Neural progenitor cell (in vitro differentiated cells): ENCODE data around the gene SIVA1. TPM values are rescaled to one million over a fixed set of nuclear protein-coding genes. Genes with fewer than 3 reads are reported as not detected.

Source experiments
- DNase-seq: peaks from one replicate; pipeline ENCODE4 v3.0.0-alpha.2; 2016; ENCODE audit warnings: low spot score
- H2AFZ ChIP-seq: fragments of 200-600 bp; sonication (generic); replicated peaks from 2 replicates; pipeline ENCODE4 v1.6.1; 2016; ENCODE audit warnings: antibody characterized with exemption
- H3F3A ChIP-seq: fragments of 200-600 bp; sonication (generic); 2 replicates; pipeline ENCODE4 v1.6.1; 2016; ENCODE audit warnings: antibody characterized with exemption, low read depth
- H3K27ac ChIP-seq: fragments of 200-600 bp; sonication (generic); 2 replicates; pipeline ENCODE4 v1.5.1; 2016; ENCODE audit warnings: mild to moderate bottlenecking
- H3K27me3 ChIP-seq: fragments of 200-600 bp; sonication (generic); 2 replicates; pipeline ENCODE4 v1.6.1; 2016; ENCODE audit warnings: mild to moderate bottlenecking, moderate library complexity
- H3K36me3 ChIP-seq: fragments of 200-600 bp; sonication (generic); 2 replicates; pipeline ENCODE4 v1.5.1; 2016
- H3K4me1 ChIP-seq: fragments of 200-600 bp; sonication (generic); 2 replicates; pipeline ENCODE4 v1.6.1; 2016; ENCODE audit warnings: mixed run types
- H3K4me2 ChIP-seq: fragments of 200-600 bp; sonication (generic); 2 replicates; pipeline ENCODE4 v1.6.1; 2016
- H3K4me3 ChIP-seq: fragments of 200-600 bp; sonication (generic); 2 replicates; pipeline ENCODE4 v1.5.1; 2016
- H3K79me2 ChIP-seq: fragments of 200-600 bp; sonication (generic); 2 replicates; pipeline ENCODE4 v1.6.1; 2016; ENCODE audit warnings: low read depth
- H3K9ac ChIP-seq: fragments of 200-600 bp; sonication (generic); 2 replicates; pipeline ENCODE4 v1.6.1; 2016
- H3K9me3 ChIP-seq: fragments of 200-600 bp; sonication (generic); 2 replicates; pipeline ENCODE4 v1.5.1; 2016; ENCODE audit warnings: low read depth
- H4K20me1 ChIP-seq: fragments of 200-600 bp; sonication (generic); 2 replicates; pipeline ENCODE4 v1.6.1; 2016; ENCODE audit warnings: low read depth
- H3K27ac Mint-ChIP-seq: 3 replicates; pipeline ENCODE4 v1.8.0; 2021; ENCODE audit warnings: mixed read lengths
- H3K27me3 Mint-ChIP-seq: 2 replicates; pipeline ENCODE4 v1.8.0; 2022; ENCODE audit warnings: low read depth, mild to moderate bottlenecking, inconsistent platforms, moderate library complexity, mixed read lengths; ENCODE audit not compliant: insufficient read depth
- H3K36me3 Mint-ChIP-seq: 3 replicates; pipeline ENCODE4 v1.8.0; 2021; ENCODE audit warnings: mixed read lengths
- H3K4me1 Mint-ChIP-seq: 3 replicates; pipeline ENCODE4 v1.8.0; 2021; ENCODE audit warnings: mixed read lengths
- H3K4me3 Mint-ChIP-seq: 3 replicates; pipeline ENCODE4 v1.8.0; 2021; ENCODE audit warnings: mild to moderate bottlenecking, moderate library complexity, mixed read lengths
- H3K9me3 Mint-ChIP-seq: 3 replicates; pipeline ENCODE4 v1.8.0; 2020; ENCODE audit warnings: mixed read lengths
- CTCF ChIP-seq: fragments of 200-600 bp; sonication (generic); IDR thresholded peaks from 2 replicates; pipeline ENCODE4 v1.5.1; 2017; ENCODE audit warnings: antibody characterized with exemption, mild to moderate bottlenecking
- EZH2 ChIP-seq: fragments of 200-600 bp; sonication (generic); IDR thresholded peaks from 2 replicates; pipeline ENCODE4 v1.6.1; 2017; ENCODE audit warnings: antibody characterized with exemption, mild to moderate bottlenecking, moderate library complexity
- EZH2phosphoT487 ChIP-seq: fragments of 200-600 bp; sonication (generic); IDR thresholded peaks from 2 replicates; pipeline ENCODE4 v1.6.1; 2017; ENCODE audit warnings: antibody characterized with exemption
- total RNA-seq: library from RNA; depleted of rRNA; stranded (reverse); fragments of >200 nt; gene quantifications from 2 replicates; pipeline ENCODE4 v1.2.3, GENCODE V29; 2015; ENCODE audit warnings: low replicate concordance

SIVA1 gene
- total RNA-seq, 1 donor from 2014 or later = 139 TPM

GRCh38 chr14:104781271-104782077, 28.5 kb downstream of the SIVA1 start:
- Histone ChIP-seq H4K20me1 (peaks cover 31% of the 10 kb centered on the region), H3K4me3 (no peak overlapping the region), H3K4me1 (no peaks in the 10 kb centered on the region), H3K4me2 (no peak overlapping the region), H3K9me3 (no peaks in the 10 kb centered on the region), H2AFZ (no peak overlapping the region), H3K27me3 (no peaks in the 10 kb centered on the region), H3K36me3 (no peaks in the 10 kb centered on the region), H3F3A (no peaks in the 10 kb centered on the region), H3K9ac (no peak overlapping the region), H3K27ac (no peak overlapping the region), H3K79me2 (no peaks in the 10 kb centered on the region)
- no peaks in the 10 kb centered on the region for H3K9me3 Mint-ChIP-seq
- peaks cover 11% of the 10 kb centered on the region for H3K4me1 Mint-ChIP-seq
- H3K4me3 Mint-ChIP-seq = no peak overlapping the region
- H3K36me3 Mint-ChIP-seq = peaks cover 7% of the 10 kb centered on the region
- no peak for TF ChIP-seq EZH2
- TF ChIP-seq EZH2phosphoT487 = no peak
- no peak for TF ChIP-seq CTCF
- DNase-seq = no peak
- no peaks in the 10 kb centered on the region for H3K27me3 Mint-ChIP-seq
- no peak overlapping the region for H3K27ac Mint-ChIP-seq

GRCh38 chr14:104782086-104782807, 29.3 kb downstream of the SIVA1 start:
- Histone ChIP-seq H3K79me2 (no peaks in the 10 kb centered on the region), H3F3A (no peaks in the 10 kb centered on the region), H3K4me2 (no peak overlapping the region), H3K27me3 (no peaks in the 10 kb centered on the region), H3K9me3 (no peaks in the 10 kb centered on the region), H3K9ac (no peak overlapping the region), H4K20me1 (peaks cover 39% of the 10 kb centered on the region), H2AFZ (no peak overlapping the region), H3K27ac (no peak overlapping the region), H3K4me1 (no peaks in the 10 kb centered on the region), H3K4me3 (no peak overlapping the region), H3K36me3 (no peaks in the 10 kb centered on the region)
- Mint-ChIP-seq H3K9me3 (no peaks in the 10 kb centered on the region), H3K4me3 (no peak overlapping the region), H3K36me3 (peaks cover 4% of the 10 kb centered on the region), H3K27me3 (no peaks in the 10 kb centered on the region), H3K27ac (no peak overlapping the region), H3K4me1 (peaks cover 9% of the 10 kb centered on the region)
- no peak for DNase-seq
- TF ChIP-seq EZH2phosphoT487 (no peak), EZH2 (no peak), CTCF (no peak)

GRCh38 chr14:104782808-104783139, 29.8 kb downstream of the SIVA1 start:
- H3K27ac Mint-ChIP-seq = peak overlapping the region; percentile 60
- TF ChIP-seq CTCF (no peak), EZH2 (no peak), EZH2phosphoT487 (no peak)
- H3K4me3 ChIP-seq = no peak overlapping the region
- H3K79me2 ChIP-seq = no peaks in the 10 kb centered on the region
- no peaks in the 10 kb centered on the region for H3K9me3 Mint-ChIP-seq
- H3K36me3 ChIP-seq = no peaks in the 10 kb centered on the region
- DNase-seq = no peak
- no peaks in the 10 kb centered on the region for H3K4me1 ChIP-seq
- H3K27me3 ChIP-seq = no peaks in the 10 kb centered on the region
- peaks cover 44% of the 10 kb centered on the region for H4K20me1 ChIP-seq
- H2AFZ ChIP-seq = no peak overlapping the region
- no peaks in the 10 kb centered on the region for H3F3A ChIP-seq
- no peak overlapping the region for H3K4me3 Mint-ChIP-seq
- H3K4me2 ChIP-seq = no peak overlapping the region
- H3K27me3 Mint-ChIP-seq = no peaks in the 10 kb centered on the region
- no peaks in the 10 kb centered on the region for H3K9me3 ChIP-seq
- no peak overlapping the region for H3K27ac ChIP-seq
- peaks cover 2% of the 10 kb centered on the region for H3K36me3 Mint-ChIP-seq
- H3K9ac ChIP-seq = no peak overlapping the region
- H3K4me1 Mint-ChIP-seq = peaks cover 6% of the 10 kb centered on the region
